ENCODE data around the gene BZW1.

GRCh38 chr2:200811333-200812121 is at the start of gene BZW1:
- TF ChIP-seq CTCF (IDR thresholded peaks at IDR 0.05; ENCODE audit: borderline replicate concordance, extremely low read depth, low read length, poor library complexity, severe bottlenecking): no peak
- TF ChIP-seq EZH2 (IDR thresholded peaks at IDR 0.05; ENCODE audit: borderline replicate concordance, low read depth, low read length, severe bottlenecking): no peak
